HG02623 (cell line): ENCODE data around the gene LIMS1.
"Not testable (repeated sequence)": the region's sequence is repeated elsewhere in the genome, so short reads cannot be mapped to it uniquely, and the experiment has no call there.

ENCODE experiments used
- ATAC-seq: cut with Tn5 transposase; IDR thresholded peaks from one replicate; pipeline ENCODE4 v1.9.1; 2021; ENCODE audit warnings: moderate library complexity; ENCODE audit not compliant: unreplicated experiment

Gene LIMS1

DNA sequence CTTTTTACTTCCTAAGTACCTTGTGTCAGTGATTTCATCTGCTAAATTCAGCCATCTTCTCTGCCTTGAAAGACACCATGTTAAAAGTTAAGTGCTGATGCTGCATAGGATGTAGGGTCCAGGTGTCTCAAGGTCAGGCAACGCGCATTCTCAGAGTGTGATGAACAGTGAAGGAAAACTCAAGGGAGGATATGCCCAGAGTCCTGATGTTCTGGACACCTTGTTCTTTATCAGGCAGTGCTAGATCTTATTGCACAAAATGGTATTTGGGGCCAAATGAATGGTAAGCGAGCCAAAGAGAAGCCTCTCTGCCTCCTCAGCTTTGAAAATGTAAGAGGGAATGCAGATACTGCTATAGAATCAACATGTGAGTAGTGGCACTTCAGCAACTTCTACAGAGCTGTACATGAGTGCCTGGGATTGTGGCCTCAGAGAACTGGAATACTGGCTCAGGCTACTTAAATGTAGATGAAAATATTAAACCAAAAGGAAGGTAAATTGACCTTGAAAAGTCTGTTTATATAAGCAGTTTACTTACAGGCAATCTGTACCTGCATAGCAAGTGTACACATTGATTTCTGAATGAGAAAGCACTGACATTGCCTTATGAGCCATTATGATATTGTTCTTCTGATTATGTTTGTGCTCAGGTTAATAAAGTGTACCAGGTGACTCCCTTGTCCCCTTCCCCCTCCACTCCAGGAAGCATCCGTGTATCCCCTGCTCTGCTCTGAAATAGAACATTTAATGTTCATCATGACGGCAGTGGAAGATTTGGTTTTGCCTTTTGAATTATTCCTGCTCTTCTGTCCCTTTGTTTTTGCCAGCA lies 98.3 kb downstream of the LIMS1 start:
- no peak for ATAC-seq

DNA sequence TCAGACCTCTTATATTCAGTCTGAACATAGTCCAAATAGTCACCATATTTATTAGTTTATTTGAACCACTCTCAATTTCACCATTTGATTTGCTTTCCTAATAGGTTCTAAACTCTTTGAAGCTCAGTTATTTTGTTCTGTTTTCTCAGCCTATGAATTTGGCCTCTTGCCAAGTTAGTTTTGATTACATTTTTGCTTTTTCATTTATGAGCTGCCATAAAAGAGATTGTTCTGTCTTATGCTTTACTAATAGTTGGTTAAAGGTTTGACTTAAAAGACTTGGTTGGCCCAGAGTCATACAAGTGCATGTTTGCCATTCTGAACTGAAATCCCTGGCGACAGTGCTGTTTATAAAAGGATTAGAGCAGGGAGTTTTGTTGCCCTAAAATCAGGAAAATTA lies 99.1 kb downstream of the LIMS1 start:
- ATAC-seq = no peak

DNA sequence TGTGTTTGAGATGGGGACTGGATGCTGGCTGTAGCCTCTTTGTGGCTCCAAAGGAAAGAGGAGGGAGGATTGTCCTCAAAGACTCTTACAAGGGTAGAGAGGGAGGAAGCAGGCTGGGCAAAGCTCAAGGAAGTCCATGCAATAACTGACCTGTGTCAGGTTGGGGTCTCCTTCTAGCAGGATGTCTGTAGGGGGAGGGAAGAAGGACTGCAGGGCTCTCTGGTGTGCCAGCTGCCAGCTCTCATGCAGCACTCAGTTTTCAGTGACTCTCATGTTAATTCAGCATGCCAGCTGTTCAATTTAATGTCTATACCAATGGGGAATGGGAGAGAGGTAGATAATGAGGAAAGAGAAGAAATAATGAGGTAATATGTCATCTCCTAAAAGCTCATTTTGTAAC lies 99.7 kb downstream of the LIMS1 start:
- ATAC-seq = no peak

DNA sequence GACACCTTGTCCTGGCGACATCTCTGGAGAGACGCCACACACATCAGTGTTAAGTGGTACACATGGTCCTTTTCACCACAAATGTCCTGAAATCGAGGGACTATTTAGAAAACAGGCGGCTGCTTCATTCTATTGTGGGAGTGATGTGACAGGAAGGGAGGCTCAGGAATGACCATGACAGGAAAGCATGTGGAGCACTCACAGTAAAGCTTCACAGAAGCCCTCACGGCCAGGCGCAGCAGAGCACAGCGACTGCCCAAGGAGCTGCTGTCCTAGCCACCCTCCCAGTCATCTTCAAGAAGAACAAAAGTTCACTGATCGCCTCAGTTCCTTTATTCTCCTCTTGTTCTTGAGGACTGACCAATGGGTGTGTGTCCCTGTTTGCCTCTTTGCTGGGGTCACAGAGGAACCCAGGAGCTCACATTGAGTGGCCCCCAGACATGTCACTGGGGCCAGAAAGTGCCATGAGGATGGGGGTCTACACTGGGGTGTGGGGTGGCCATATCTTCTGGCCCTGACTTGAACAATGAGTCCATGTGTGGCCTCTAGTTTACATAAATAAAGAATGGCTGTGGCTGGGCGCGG lies 100.4 kb downstream of the LIMS1 start:
- no peak for ATAC-seq

DNA sequence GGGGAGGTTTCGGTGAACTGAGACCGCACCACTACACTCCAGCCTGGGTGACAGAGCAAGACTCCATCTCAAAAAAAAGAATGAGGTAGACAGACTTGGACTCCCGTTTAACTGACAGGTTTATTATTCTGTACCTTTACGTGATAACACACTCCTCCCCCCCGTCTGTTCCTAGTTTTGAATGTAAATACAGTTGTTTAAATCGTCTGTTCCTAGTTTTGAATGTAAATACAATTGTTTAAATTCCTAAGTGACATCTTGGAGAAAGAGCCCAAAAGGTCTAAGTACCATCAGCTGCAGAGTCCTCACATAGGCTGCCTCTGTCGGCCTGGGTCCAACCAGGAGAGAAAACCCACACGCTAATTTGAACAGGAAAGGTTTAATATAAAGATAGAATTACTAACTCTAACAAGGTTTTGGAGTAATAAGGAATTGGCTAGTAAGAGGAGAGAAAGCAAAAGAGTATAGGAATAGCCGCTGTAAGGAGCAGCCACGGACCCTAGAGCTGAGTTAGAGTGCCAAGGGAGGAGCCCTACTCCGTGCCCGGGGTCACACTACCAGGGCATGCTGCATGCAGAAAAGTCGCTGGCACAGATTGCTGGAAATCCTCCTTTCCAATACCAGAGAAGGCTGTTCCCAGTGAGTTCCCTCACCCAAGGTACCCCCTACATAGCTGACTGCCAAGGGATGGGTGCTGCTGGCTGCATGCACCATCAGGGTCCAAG lies 101.5 kb downstream of the LIMS1 start:
- no peak for ATAC-seq

DNA sequence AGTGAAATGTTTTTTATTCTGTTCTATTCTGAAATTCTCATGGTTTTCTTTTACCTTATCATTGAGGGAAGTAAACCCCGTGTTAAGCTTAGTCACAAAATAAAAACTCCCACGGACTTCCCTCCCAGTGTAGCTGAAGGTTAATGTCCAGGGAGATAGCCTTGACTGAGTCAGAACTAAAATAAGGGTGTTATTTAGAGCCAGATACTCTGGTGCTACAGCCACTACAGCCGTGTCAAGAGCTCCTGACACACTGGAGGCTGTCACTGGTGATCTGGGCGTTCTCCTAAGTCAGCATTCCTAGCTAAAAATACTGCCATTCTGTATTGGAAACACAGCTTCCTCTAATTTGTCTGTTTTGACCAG lies 103.0 kb downstream of the LIMS1 start:
- peak; percentile 34 for ATAC-seq

DNA sequence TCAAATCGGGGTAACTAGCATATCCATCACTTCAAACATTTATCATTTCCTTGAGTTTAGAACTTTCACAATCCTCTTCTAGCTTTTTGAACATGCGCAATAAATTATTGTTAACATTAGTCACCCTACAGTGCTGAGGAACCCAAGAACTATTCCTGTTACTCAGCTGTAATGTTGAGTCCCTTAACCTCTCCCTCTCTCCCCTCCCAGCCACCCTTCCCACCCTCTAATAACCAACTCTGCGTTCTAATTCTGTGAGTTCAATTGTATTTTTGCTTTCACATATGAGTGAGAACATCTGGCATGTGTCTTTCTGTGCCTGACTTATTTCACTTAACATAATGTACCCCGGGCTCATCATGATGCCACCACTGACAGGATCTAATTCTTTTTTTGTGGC lies 106.5 kb downstream of the LIMS1 start:
- no peak for ATAC-seq

DNA sequence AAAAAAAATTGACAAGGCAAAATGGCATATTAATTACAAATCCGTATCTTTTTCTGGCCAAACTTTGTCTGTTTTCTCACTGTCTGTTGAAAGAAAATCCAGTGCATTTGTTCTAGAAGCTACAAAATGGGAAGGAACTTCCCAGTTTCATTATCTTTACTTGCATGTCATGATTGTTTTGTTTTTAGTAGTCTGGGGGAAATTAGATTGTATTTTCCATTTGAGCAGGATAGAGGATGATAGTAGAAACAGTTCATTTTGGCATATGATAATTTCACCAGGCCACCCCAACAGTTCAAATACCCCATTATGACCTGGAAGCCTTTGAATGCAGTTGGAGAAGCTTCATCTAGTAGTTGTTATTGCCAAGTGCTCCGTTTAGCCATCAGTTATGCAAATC lies 107.5 kb downstream of the LIMS1 start:
- ATAC-seq = no peak

DNA sequence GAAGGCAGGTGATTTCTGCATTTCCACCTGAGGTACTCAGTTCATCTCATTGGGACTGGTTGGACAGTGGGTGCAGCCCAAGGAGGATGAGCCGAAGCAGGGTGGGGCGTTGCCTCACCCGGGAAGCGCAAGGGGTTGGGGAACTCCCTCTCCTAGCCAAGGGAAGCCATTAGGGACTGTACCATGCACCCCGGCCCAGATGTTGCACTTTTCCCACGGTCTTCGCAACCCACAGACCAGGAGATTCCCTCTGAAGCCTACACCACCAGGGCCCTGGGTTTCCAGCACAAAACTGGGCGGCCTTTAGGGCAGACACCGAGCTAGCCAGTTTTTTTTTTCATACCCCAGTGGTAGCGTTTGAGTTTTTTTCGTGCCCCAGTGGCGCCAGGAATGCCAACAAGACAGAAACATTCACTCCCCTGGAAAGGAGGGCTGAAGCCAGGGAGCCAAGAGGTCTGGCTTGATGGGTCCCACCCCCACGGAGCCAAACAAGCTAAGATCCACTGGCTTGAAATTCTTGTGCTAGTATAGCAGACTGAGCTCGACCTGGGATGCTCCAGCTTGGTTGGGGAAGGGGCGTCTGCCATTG lies 109.1 kb downstream of the LIMS1 start:
- ATAC-seq = no peak

DNA sequence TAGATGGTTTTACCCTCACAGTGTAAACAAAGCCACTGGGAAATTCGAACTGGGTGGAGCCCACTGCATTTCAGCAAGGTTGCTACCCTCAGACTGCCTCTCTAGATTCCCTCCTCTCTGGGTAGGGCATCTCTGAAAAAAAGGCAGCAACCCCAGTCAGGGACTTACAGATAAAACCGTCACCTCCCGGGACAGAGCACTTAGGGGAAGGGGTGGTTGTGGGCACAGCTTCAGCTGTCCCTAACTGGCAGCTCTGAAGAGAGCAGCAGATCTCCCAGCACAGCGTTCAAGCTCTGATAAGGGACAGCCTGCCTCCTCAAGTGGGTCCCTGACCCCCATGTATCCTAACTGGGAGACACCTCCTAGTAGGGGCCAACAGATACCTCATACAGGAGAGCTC lies 109.6 kb downstream of the LIMS1 start:
- ATAC-seq = not testable (repeated sequence)

DNA sequence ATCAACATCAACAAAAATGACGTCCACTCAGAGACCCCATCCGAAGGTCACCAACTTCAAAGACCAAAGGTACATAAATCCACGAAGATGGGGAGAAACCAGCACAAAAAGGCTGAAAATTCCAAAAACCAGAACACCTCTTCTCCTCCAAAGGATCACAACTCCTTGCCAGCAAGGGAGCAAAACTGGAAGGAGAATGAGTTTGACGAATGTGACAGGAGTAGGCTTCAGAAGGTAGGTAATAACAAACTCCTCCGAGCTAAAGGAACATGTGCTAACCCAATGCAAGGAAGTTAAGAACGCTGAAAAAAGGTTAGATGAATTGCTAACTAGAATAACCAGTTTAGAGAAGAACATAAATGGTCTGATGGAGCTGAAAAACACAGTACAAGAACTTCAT lies 110.2 kb downstream of the LIMS1 start:
- ATAC-seq = not testable (repeated sequence)

DNA sequence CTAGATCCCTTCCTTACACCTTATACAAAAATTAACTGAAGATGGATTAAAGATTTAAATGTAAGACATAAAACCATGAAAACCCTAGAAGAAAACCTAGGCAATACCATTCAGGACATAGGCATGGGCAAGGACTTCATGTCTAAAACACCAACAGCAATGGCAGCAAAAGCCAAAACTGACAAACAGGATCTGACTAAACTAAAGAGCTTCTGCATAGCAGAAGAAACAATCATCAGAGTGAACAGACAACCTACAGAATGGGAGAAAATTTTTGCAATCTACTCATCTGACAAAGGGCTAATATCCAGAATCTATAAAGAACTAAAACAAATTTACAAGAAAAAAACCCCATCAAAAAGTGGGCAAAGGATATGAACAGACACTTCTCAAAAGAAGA lies 114.5 kb downstream of the LIMS1 start:
- ATAC-seq = not testable (repeated sequence)

DNA sequence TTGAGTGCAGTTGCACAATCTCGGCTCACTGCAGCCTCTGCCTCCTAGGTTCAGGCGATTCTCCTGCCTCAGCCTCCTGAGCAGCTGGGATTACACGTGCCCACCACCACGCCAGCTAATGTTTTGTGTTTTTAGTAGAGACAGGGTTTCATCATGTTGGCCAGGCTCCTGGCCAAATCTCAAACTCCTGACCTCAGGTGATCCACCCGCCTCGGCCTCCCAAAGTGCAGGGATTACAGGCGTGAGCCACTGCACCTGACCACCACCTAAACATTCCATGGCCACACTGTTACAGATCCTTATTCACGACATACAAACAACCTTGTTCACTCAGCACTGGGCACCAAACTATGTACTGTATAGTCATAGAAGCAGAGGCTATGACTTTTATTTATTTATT lies 116.2 kb downstream of the LIMS1 start:
- not testable (repeated sequence) for ATAC-seq

DNA sequence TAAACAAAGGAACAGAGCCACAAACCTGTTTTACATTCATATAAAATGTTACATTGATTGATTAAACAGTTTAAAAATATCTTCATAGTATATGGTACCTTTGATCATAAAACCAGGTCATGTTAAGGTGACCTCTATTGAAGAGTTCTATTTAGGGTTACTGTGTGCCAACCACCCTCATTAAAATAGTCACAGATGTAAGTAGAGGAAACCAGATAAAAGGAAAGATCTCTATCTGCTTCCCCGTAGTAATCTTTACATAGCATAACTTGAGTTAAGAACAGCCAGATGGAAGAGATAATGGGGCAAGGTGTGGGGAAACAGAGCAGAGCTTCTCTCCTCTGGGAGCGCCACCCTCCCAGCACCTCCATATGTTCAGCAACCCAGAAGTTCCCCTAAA lies 117.2 kb downstream of the LIMS1 start:
- ATAC-seq = not testable (repeated sequence)

DNA sequence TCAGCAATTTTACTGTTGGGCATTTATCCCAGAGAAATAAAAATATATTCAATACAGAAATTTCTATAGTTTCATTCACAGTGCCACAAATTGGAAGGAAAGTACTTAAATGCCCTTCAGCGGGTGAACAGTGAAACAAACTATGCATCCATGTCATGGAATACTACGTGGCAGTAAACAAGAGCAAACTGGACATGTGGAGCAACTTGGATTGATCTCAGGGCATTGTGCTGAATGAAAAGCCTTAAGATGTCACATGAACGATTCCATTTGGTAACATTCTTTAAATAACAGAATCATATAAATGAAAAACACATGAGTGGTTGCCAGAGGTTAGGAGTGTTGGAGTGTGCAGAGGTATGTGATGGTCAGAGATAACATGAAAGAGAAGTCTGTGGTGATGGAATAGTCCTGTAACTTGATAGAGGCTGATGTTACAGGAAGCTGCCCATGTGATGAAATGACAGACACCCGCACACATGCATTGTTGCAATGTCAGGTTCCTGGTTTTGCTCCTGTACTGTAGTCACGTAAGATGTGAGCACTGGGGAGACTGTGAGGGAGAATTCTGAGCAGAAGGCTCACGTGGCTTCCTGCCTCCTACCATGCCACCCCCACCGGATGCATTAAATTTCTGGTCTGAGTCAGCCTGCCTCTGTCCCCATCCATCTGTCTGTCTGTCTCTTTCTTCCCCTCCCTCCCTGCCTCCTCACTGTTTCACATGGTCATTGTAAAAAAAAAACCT lies 118.1 kb downstream of the LIMS1 start:
- peak; percentile 96 for ATAC-seq

DNA sequence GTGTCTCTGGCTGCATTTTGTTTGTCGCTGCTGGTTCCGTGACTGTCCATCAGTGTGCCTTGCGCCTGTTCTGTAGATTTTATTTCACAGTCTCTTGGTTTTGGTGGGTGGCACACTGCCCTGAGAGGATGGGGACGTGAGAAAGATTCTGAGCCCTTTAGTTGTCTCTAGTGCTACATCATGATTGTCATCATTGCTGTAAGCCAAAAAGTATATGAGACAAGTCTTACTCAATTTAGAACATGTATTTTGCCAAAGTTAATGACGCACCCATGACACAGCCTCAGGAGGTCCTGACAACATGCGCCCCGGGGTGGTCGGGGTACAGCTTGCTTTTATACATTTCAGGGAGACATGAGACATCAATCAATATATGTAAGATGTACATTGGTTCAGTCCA lies 119.2 kb downstream of the LIMS1 start:
- not testable (repeated sequence) for ATAC-seq

DNA sequence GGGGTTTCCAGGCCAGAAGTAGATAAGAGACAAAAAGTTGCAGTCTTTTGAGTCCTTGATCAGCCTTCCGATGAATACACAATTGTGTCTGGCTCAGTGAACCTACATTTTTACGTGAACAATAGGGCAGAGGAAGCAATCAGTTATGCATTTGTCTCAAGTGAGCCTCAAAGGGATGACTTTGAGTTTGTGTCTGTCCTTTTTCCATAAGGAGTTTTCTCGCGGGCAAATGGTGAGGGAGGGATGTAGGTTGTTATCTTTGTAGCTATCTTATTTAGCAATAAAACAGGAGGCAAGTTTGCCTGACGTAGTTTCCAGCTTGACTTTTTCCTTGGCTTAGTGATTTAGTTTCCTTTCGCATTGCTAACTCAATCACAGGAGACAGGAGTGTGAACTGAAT lies 119.6 kb downstream of the LIMS1 start:
- ATAC-seq = not testable (repeated sequence)

DNA sequence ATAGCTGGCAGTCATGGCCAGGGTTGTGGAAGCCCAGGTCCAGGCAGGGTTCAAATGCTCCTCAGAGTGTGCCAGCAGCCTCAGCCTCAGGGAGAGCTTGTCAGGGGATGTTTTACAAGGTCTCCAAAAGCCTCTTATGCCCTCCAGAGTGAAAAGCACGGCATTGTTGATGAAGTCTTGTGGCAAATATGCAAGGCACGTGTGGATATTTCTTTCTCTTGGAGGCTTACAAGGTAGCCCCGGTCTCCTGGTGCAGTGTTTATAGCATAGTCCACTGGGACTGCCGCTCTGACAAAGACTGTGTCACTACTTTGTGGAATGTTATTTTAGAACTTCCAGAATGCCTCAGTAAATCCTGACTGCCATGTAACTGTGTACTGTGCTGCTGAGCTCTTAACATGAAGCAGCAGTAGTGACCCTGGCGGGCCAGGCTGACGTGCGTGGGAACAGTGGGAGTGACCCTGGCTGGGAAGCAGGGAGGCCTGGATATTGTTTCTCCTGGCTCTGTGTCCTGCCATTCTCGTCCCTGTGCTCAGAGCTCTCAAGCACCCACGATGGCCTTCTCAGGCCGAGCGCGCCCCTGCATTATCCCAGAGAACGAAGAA lies 120.4 kb downstream of the LIMS1 start:
- not testable (repeated sequence) for ATAC-seq

DNA sequence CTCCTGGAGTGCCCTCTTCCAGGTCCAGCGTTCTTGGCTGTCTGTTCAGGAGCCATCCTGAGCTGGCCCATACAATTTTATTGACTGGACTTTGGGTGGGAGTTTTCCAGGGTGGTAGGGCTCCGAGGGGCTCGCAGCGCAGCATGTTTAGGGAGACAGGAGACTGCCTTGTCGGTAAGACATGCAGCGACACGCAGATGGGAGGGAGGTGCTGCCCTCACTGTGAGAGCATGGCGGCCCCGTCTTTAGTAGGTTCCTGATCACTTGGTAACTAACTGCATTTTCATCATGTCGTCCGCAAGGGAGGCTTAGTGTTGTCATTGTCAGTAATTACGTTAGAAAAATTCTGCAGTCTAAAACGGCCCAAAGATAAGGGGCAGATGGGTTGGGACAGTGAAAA lies 121.0 kb downstream of the LIMS1 start:
- ATAC-seq = not testable (repeated sequence)

DNA sequence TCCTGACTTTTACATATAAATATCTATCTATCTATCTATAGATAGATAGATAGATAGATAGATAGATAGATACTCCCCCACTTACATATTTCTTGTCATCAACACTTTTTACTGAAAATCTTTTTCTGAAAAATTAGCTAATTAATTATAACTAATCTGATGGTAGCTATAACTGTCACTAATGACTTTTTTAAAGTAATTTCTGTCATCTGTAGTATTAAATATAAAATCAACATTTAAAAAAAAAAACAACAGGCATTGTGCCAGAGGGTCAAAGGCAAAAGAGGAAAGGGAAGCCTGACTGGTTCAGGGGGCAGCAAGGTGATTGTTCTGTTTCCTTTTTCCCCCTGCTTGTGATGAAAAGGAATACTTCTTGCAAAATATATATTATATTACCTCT lies 122.0 kb downstream of the LIMS1 start:
- not testable (repeated sequence) for ATAC-seq
